Duodenal mucosa (tissue), 2 donors: ENCODE measurements around the gene FBXO38.
A peak's percentile ranks its signal among the peaks of the same experiment; 100 is the strongest.

Experiments used
- H3K27ac ChIP-seq: one replicate; pipeline ENCODE4 v1.7.0; 2013; ENCODE audit warnings: low read depth, low read length
- H3K27me3 ChIP-seq, 2 donors: one replicate each; pipeline ENCODE4 v1.7.0; 2013; ENCODE audit warnings: low read length in 2 of 2, control low read depth in 1 of 2; ENCODE audit not compliant: insufficient read depth in 2 of 2, control insufficient read depth in 1 of 2
- H3K36me3 ChIP-seq, 2 donors: one replicate each; pipeline ENCODE4 v1.7.0; 2013; ENCODE audit warnings: low read length in 2 of 2, control low read depth in 1 of 2; ENCODE audit not compliant: insufficient read depth in 2 of 2, control insufficient read depth in 1 of 2
- H3K4me1 ChIP-seq, 2 donors: one replicate each; pipeline ENCODE4 v1.7.0; 2013; ENCODE audit warnings: low read length in 2 of 2, control low read depth in 1 of 2; ENCODE audit not compliant: insufficient read depth in 2 of 2, control insufficient read depth in 1 of 2
- H3K4me3 ChIP-seq, 2 donors: one replicate each; pipeline ENCODE4 v1.7.0; 2013; ENCODE audit warnings: low read length in 2 of 2, low read depth in 1 of 2
- H3K9ac ChIP-seq, 2 donors: one replicate each; pipeline ENCODE4 v1.7.0; 2013; ENCODE audit warnings: low read length in 2 of 2, low read depth in 1 of 2
- H3K9me3 ChIP-seq, 2 donors: one replicate each; pipeline ENCODE4 v1.7.0; 2013; ENCODE audit warnings: low read length in 2 of 2, control low read depth in 1 of 2; ENCODE audit not compliant: control insufficient read depth in 1 of 2

The FBXO38 gene, protein sequence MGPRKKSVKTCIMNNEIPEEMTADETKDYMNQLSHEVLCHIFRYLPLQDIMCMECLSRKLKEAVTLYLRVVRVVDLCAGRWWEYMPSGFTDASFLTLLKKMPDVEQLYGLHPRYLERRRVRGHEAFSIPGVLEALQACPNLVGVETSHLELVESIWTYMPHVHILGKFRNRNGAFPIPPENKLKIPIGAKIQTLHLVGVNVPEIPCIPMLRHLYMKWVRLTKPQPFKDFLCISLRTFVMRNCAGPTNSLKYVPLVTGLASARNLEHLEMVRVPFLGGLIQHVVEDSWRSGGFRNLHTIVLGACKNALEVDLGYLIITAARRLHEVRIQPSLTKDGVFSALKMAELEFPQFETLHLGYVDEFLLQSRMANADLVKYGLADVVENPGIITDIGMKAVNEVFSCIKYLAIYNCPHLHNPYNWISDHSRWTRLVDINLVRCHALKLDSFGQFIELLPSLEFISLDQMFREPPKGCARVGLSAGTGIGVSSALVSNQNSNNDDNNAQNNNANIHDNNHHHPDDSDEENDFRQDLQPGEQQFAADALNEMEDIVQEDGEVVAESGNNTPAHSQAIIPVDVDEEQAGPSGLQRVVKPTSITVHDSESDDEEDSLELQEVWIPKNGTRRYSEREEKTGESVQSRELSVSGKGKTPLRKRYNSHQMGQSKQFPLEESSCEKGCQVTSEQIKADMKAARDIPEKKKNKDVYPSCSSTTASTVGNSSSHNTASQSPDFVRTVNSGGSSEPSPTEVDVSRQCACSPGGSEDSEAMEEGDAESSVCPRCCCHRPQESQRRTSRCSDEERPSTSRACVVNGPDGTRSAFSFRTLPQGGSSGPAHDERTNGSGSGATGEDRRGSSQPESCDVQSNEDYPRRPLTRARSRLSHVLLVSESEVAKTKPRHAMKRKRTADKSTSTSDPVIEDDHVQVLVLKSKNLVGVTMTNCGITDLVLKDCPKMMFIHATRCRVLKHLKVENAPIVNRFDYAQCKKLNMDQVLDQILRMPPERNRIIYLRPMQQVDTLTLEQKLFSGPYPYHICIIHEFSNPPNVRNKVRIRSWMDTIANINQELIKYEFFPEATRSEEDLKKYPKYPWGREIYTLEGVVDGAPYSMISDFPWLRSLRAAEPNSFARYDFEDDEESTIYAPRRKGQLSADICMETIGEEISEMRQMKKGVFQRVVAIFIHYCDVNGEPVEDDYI

DNA sequence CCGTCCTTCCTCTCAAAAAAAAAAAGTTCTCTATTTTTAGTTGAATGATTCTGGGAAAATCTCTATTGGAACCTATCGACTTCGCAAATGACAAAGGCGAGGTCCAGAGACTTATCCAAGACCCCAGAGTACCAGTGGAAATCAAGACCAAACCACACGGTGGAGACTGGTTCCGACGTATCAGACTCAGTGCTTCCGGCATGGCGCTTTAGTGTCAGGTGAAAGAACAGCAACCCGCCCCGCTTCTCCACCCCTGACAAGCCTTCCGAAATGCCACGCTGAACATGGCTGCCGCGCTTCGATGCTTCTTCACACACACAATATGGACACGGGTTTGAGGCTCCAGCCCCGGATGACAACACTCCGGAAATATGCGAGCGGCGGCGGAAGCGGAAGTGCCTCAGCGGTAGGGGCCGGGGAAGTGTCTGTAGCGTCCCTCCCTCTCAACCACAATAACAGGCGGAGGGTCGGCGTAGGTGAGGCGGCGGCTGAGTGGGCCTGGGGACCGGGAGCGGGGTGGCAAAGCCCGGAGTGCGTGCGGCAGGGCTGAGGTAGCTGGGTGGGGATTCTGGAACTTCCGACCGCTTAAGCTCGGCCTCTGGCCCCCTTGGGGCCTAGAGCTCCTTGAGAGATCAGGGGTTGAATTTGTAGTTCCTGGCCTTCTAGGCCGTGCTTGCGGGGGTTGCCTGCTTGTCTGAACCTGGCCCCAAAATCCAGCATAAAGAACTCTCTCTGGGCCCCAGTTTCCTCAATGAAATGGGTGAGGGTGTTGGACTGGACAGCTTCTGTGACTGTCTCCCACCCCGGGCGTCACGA is at the start of gene FBXO38:
Gene FBXO38, plus strand, starts transcription at position 395 of the 816 bp plus-strand sequence. CDS start 10,819 bp downstream, outside the sequence.
- H3K36me3 ChIP-seq: no peaks in the 10 kb centered on the region
- no peaks in the 10 kb centered on the region for H3K27me3 ChIP-seq
- peak within 1 kb of the TSS; percentile 89 to 98 for H3K9ac ChIP-seq
- H3K27ac ChIP-seq: peak within 1 kb of the TSS; percentile 85
- peaks cover 0 to 1% of the 10 kb centered on the region in 2 donors for H3K9me3 ChIP-seq
- peaks cover 19 to 26% of the 10 kb centered on the region in 2 donors for H3K4me1 ChIP-seq
- H3K4me3 ChIP-seq: peak within 1 kb of the TSS; percentile 87 to 88

GRCh38 chr5:148335259-148335658 is 48.5 kb upstream of the FBXO38 start, which contains the start of gene SPINK9:
SPINK9 (plus strand) TSS chr5:148335559; CDS start chr5:148335614, 55 bp downstream.
- no peak within 1 kb of the TSS for H3K27ac ChIP-seq
- no peaks in the 10 kb centered on the region for H3K9me3 ChIP-seq
- no peak within 1 kb of the TSS for H3K4me3 ChIP-seq
- no peaks in the 10 kb centered on the region for H3K4me1 ChIP-seq
- H3K27me3 ChIP-seq: no peaks in the 10 kb centered on the region
- H3K36me3 ChIP-seq: no peaks in the 10 kb centered on the region
- H3K9ac ChIP-seq: no peak within 1 kb of the TSS

GRCh38 chr5:148336704-148337435 is 46.9 kb upstream of the FBXO38 start:
- H3K9ac ChIP-seq: no peak overlapping the region
- no peaks in the 10 kb centered on the region for H3K36me3 ChIP-seq
- no peaks in the 10 kb centered on the region for H3K9me3 ChIP-seq
- H3K27ac ChIP-seq: no peak overlapping the region
- no peak overlapping the region for H3K4me3 ChIP-seq
- H3K4me1 ChIP-seq: no peaks in the 10 kb centered on the region
- no peaks in the 10 kb centered on the region for H3K27me3 ChIP-seq

DNA sequence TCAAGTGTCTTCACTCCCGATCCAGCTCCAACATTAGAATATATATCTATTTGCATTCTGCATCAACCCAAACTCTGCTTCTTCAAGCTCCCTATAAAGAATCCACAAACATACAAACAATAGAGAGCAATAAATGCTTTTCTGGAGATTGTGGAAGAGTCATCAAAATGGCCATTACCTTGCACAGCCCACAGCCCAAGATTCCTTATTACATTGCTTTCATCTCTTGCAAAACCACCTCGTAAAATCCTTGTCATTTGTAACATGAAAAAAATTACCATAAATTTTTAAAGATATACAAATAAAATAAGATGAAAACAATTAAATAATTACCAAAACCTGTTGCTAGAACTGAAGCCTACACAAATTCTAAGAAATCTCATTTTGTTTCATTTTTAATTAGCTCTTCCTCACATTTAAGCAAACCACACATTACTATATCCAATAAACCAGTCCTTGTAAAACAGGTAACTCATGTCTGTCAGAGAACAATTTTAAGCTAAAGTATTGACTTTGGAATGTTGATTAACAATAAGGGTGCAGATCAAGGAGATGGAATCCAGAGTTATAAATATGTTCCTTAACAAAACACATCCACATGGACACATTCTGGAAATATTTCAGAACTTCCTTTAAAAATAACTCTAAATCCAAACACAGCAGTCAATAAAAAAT is 41.2 kb upstream of the FBXO38 start:
- Histone ChIP-seq H3K4me1 (no peaks in the 10 kb centered on the region), H3K27me3 (no peaks in the 10 kb centered on the region), H3K27ac (no peak overlapping the region), H3K4me3 (no peak overlapping the region), H3K9me3 (no peaks in the 10 kb centered on the region), H3K36me3 (no peaks in the 10 kb centered on the region), H3K9ac (no peak overlapping the region)

GRCh38 chr5:148343046-148343407 is 40.7 kb upstream of the FBXO38 start:
- no peak overlapping the region for H3K27ac ChIP-seq
- no peak overlapping the region for H3K9ac ChIP-seq
- H3K9me3 ChIP-seq: no peaks in the 10 kb centered on the region
- H3K4me3 ChIP-seq: no peak overlapping the region
- H3K4me1 ChIP-seq: no peaks in the 10 kb centered on the region
- H3K36me3 ChIP-seq: no peaks in the 10 kb centered on the region
- H3K27me3 ChIP-seq: no peaks in the 10 kb centered on the region

- Histone ChIP-seq H3K4me1 (no peaks in the 10 kb centered on the region), H3K27ac (no peak overlapping the region), H3K27me3 (no peaks in the 10 kb centered on the region), H3K9me3 (no peaks in the 10 kb centered on the region), H3K9ac (no peak overlapping the region), H3K4me3 (no peak overlapping the region), H3K36me3 (no peaks in the 10 kb centered on the region)
These were observed 39.9 kb upstream of the FBXO38 start for GRCh38 chr5:148343603-148344487.

DNA sequence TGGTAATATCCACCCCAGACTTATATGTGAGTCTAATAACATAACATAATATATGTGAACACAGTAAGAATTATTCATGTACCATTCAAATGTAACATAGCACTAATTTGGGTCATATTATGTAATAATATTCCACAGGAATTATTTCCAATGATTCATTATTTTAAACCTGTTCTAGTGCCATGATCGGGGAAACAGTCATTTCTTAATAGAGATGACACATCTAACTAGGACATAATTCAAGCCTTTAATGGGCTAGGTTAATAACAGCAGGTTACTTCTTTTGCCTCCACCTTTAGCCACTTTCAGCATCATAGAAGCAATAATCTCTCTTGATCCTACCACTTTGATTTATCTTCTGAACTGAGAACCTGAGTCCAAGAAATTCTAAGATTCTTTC is 36.1 kb upstream of the FBXO38 start:
- H3K36me3 ChIP-seq: no peaks in the 10 kb centered on the region
- no peak overlapping the region for H3K9ac ChIP-seq
- no peaks in the 10 kb centered on the region for H3K9me3 ChIP-seq
- no peaks in the 10 kb centered on the region for H3K4me1 ChIP-seq
- no peaks in the 10 kb centered on the region for H3K27me3 ChIP-seq
- no peak overlapping the region for H3K27ac ChIP-seq
- H3K4me3 ChIP-seq: no peak overlapping the region

GRCh38 chr5:148352696-148353095 is 31.1 kb upstream of the FBXO38 start:
- Histone ChIP-seq H3K9ac (no peak overlapping the region), H3K36me3 (no peaks in the 10 kb centered on the region), H3K4me3 (no peak overlapping the region), H3K27me3 (no peaks in the 10 kb centered on the region), H3K27ac (no peak overlapping the region), H3K4me1 (no peaks in the 10 kb centered on the region), H3K9me3 (no peaks in the 10 kb centered on the region)
